Spleen (tissue), 11 donors: ENCODE measurements around the gene LMO3. TPM values are rescaled to one million over a fixed set of nuclear protein-coding genes. Genes with fewer than 3 reads are reported as not detected.

Source experiments
- DNase-seq: peaks from one replicate; pipeline ENCODE4 v3.0.0-alpha.2; 2020
- H3K27ac ChIP-seq, 8 donors: fragments of 200-600 bp; sonication (generic) in 7 of 8; 1 replicate in 4 of 8; 2 replicates in 4 of 8; pipeline versions ENCODE4 v1.5.0 to v1.8.0; 2016 to 2021; ENCODE audit warnings: inconsistent platforms in 4 of 8, mild to moderate bottlenecking in 4 of 8, moderate library complexity in 1 of 8
- H3K27me3 ChIP-seq, 7 donors: fragments of 200-600 bp; sonication (generic) in 6 of 7; replicated peaks in 1 of 7; 1 replicate in 4 of 7; 2 replicates in 3 of 7; pipeline versions ENCODE4 v1.5.0 to v1.8.0; 2016 to 2021; ENCODE audit warnings: inconsistent platforms in 3 of 7, mild to moderate bottlenecking in 1 of 7
- H3K36me3 ChIP-seq, 6 donors: fragments of 200-600 bp; sonication (generic) in 5 of 6; 1 replicate in 4 of 6; 2 replicates in 2 of 6; pipeline versions ENCODE4 v1.5.0 to v1.8.0; 2016 to 2021; ENCODE audit warnings: inconsistent platforms in 2 of 6
- H3K4me1 ChIP-seq, 6 donors: fragments of 200-600 bp; sonication (generic) in 5 of 6; 1 replicate in 3 of 6; 2 replicates in 3 of 6; pipeline versions ENCODE4 v1.5.0 to v1.8.0; 2016 to 2021; ENCODE audit warnings: inconsistent platforms in 3 of 6
- H3K4me3 ChIP-seq, 8 donors: fragments of 200-600 bp; sonication (generic) in 7 of 8; 1 replicate in 4 of 8; 2 replicates in 4 of 8; pipeline versions ENCODE4 v1.5.0 to v1.8.0; 2016 to 2021; ENCODE audit warnings: inconsistent platforms in 4 of 8, mild to moderate bottlenecking in 4 of 8, moderate library complexity in 2 of 8
- H3K9me3 ChIP-seq, 8 donors: fragments of 200-600 bp; sonication (generic) in 7 of 8; 1 replicate in 4 of 8; 2 replicates in 4 of 8; pipeline versions ENCODE4 v1.5.0 to v1.8.0; 2016 to 2021; ENCODE audit warnings: inconsistent platforms in 4 of 8
- POLR2A ChIP-seq, 3 donors: fragments of 450-650 bp; IDR thresholded peaks; one replicate each; pipeline ENCODE4 v1.5.1; 2017; ENCODE audit warnings: antibody characterized with exemption in 3 of 3, mild to moderate bottlenecking in 1 of 3
- POLR2AphosphoS5 ChIP-seq, 3 donors: sonication (generic); formaldehyde crosslinking; IDR thresholded peaks; one replicate each; pipeline ENCODE4 v1.5.1; 2017; ENCODE audit warnings: antibody characterized with exemption in 3 of 3
- WGBS, 5 donors: extraction: QIAGEN DNeasy Blood & Tissue Kit in 3 of 5; methylation state at CpG; one replicate each; pipeline versions ENCODE4 v1.1.5 to v1.1.7; 2013 to 2018; 5-methylcytosine and 5-hydroxymethylcytosine counted together
- intact Hi-C: fragments of 100-400 bp; cut with DNase I; formaldehyde crosslinking; loops from one replicate; pipeline ENCODE4 v1.15.0; 2023; ENCODE audit warnings: low total_unique reads
- polyA plus RNA-seq, 3 donors: library from polyadenylated mRNA; stranded (reverse); fragments of 200-250 nt; gene quantifications; one replicate each; pipeline ENCODE4 v1.2.1, GENCODE V29; 2013
- total RNA-seq, 7 donors: library from RNA; depleted of rRNA in 3 of 7; stranded (reverse); fragments of >200 nt in 3 of 7; fragmentation: NEBNext Ultra II Directional in 4 of 7; extraction: Animal tissue kit (Norgen Biotek cat#: 25700) in 4 of 7; gene quantifications; one replicate each; pipeline versions ENCODE4 v1.1.0 to v1.2.1, GENCODE V29; 2016 to 2021
- TF ChIP-seq, protein P1 (sequence below), 11 experiments: fragments of 200-600 bp in 7 of 11; fragments of 450-650 bp in 4 of 11; sonication (generic) in 4 of 11; IDR thresholded peaks in 8 of 11; conservative IDR thresholded peaks in 3 of 11; 1 replicate in 7 of 11; 2 replicates in 4 of 11; pipeline versions ENCODE4 v1.4.0 to v1.8.0; 2016 to 2021; ENCODE audit warnings: antibody characterized with exemption in 11 of 11, inconsistent platforms in 4 of 11, mild to moderate bottlenecking in 1 of 11
- donor health status: healthy with polysubstance abuse.
- donor health status: DM: no; HTN: no; CAD: no; lungs with moderate emphysema.
- donor health status: DM: no; HTN: no; CAD: no.
- donor health status: Bipolar disorder and iron deficiency.
- donor health status: healthy.
- donor health status: DM: no; HTN: no; CAD: no.
- donor health status: DM: yes; HTN: yes; CAD: no.

LMO3 gene
- total and polyA plus RNA-seq, 10 donors: 0.07 to 2.5 (median 0.48) TPM; not detected in 1

DNA sequence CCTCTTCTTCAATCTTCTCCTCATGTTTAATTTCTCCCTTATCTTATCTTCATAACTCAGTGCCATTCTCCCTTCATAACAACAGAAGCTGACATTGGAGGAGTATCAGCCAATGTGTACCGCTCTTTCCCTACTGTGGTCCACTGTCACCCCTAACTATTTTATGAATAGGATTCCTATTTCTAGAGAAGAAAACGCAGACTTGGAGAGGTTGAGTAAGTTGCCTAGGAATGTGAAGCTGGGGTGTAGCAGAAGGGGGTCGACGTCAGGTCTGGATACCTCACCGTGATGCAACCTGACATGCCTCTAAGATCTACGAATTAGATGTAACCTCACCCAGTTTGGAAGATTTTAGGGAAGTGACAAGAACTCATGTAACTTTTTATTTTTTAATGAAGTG, 17.1 kb downstream of the LMO3 start:
- intact Hi-C loops: no loop called here
- H3K4me1 ChIP-seq: no peaks in the 10 kb centered on the region
- H3K36me3 ChIP-seq: no peaks in the 10 kb centered on the region
- no peak for TF ChIP-seq POLR2AphosphoS5 (IDR thresholded peaks at IDR 0.05)
- no peak for TF ChIP-seq POLR2A (IDR thresholded peaks at IDR 0.05)
- TF ChIP-seq, protein P1, sequence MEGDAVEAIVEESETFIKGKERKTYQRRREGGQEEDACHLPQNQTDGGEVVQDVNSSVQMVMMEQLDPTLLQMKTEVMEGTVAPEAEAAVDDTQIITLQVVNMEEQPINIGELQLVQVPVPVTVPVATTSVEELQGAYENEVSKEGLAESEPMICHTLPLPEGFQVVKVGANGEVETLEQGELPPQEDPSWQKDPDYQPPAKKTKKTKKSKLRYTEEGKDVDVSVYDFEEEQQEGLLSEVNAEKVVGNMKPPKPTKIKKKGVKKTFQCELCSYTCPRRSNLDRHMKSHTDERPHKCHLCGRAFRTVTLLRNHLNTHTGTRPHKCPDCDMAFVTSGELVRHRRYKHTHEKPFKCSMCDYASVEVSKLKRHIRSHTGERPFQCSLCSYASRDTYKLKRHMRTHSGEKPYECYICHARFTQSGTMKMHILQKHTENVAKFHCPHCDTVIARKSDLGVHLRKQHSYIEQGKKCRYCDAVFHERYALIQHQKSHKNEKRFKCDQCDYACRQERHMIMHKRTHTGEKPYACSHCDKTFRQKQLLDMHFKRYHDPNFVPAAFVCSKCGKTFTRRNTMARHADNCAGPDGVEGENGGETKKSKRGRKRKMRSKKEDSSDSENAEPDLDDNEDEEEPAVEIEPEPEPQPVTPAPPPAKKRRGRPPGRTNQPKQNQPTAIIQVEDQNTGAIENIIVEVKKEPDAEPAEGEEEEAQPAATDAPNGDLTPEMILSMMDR (IDR thresholded peaks at IDR 0.05 in 8 of 11, conservative IDR thresholded peaks at IDR 0.05 in 3 of 11): no peak
- H3K27me3 ChIP-seq: no peaks in the 10 kb centered on the region
- H3K4me3 ChIP-seq: no peak overlapping the region
- no peaks in the 10 kb centered on the region for H3K9me3 ChIP-seq
- WGBS, 5 donors: 80 to 86% (median 85%) methylated on average over 6 of the region's 6 CpGs
- no peak overlapping the region for H3K27ac ChIP-seq
- no peak for DNase-seq

DNA sequence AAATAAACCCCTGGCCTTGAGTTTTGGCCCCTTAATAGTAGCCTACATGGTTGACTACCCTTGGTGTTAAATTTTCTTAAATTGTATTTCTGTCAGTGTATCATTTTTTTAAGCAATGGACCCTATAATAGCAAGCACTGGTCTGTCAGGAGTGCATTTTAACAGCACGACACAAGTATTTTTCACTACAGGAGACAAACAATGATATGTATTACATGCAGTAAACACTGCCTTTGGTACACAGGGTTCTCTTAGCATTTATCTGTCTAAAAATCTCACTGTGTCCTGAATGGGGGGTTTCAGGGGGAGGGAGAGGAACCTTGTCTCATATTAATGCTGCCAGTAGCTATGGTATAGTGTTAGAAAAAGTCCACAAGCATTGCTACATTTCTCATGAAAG, 18.4 kb downstream of the LMO3 start:
- Histone ChIP-seq H3K9me3 (no peaks in the 10 kb centered on the region), H3K27ac (no peak overlapping the region), H3K36me3 (no peaks in the 10 kb centered on the region), H3K4me3 (no peak overlapping the region), H3K4me1 (no peaks in the 10 kb centered on the region), H3K27me3 (no peaks in the 10 kb centered on the region)
- TF ChIP-seq POLR2AphosphoS5 (IDR thresholded peaks at IDR 0.05): no peak
- TF ChIP-seq, protein P1 (IDR thresholded peaks at IDR 0.05 in 8 of 11, conservative IDR thresholded peaks at IDR 0.05 in 3 of 11): no peak
- TF ChIP-seq POLR2A (IDR thresholded peaks at IDR 0.05): no peak
- DNase-seq: no peak
- 66 to 89% (median 79%) methylated on average over 1 of the region's 1 CpG for WGBS, 5 donors
- intact Hi-C loops: no loop called here

DNA sequence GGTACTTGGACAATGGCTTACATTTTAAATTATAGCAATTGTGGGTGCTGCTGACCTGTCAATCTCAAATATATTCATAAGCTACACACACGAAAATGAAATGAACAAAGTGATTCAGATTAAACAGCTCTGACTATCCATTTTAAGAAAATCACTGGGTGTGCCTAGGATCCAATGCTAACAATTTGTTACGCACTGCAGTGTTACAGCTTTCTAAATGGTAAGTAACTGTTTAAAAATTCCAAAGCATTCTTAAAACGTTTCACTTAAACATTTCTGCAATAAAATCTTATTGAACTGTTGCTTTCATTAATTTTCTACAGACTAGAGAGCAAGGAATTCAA, 18.9 kb downstream of the LMO3 start:
- Histone ChIP-seq H3K4me3 (no peak overlapping the region), H3K27me3 (no peaks in the 10 kb centered on the region), H3K9me3 (no peaks in the 10 kb centered on the region), H3K36me3 (no peaks in the 10 kb centered on the region), H3K4me1 (no peaks in the 10 kb centered on the region), H3K27ac (no peak overlapping the region)
- 58 to 73% (median 64%) methylated on average over 3 of the region's 3 CpGs for WGBS, 5 donors
- intact Hi-C loops: no loop called here
- TF ChIP-seq POLR2A (IDR thresholded peaks at IDR 0.05) (no peak), POLR2AphosphoS5 (IDR thresholded peaks at IDR 0.05) (no peak)
- TF ChIP-seq, protein P1 (IDR thresholded peaks at IDR 0.05 in 8 of 11, conservative IDR thresholded peaks at IDR 0.05 in 3 of 11): no peak
- no peak for DNase-seq

DNA sequence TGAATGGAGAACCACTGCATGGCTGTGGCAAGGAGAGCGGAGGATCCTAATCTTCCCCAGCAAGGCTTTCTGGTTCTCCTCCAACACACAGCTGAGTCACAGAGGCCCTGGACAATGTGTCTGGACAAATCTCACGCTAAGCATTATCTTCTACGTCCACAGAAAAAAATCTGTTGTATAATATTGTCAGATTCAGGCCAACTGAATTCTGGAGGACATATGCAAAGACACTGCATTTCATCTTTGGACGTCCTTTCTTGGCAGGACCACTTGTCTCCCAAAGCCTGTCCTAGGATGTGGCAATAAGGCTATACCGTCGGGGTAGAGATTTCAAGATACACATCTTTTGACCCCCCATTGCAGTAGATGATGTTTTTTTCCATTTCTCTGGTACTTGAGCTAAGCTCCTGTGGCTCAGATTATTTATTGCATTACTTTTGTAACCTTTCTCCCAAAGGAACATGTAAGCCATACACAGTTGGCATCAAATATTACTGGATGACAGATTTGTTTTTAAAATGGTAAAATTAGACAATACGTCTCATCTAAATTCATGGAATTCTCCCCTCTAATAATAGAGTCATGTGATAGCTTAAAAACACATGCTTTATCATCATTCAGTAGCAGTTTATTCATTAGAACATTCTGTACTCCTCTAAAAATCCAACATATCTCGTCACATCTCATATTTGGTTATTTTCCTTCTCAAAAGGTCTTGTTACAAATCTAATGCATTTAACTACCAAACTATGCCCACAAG, 19.4 kb downstream of the LMO3 start:
- TF ChIP-seq POLR2A (IDR thresholded peaks at IDR 0.05) (no peak), POLR2AphosphoS5 (IDR thresholded peaks at IDR 0.05) (no peak)
- TF ChIP-seq, protein P1 (IDR thresholded peaks at IDR 0.05 in 8 of 11, conservative IDR thresholded peaks at IDR 0.05 in 3 of 11): no peak
- H3K4me1 ChIP-seq: no peaks in the 10 kb centered on the region
- DNase-seq: no peak
- H3K4me3 ChIP-seq: no peak overlapping the region
- peaks cover 0 to 5% (median 0%) of the 10 kb centered on the region in 8 donors for H3K9me3 ChIP-seq
- no peaks in the 10 kb centered on the region for H3K27me3 ChIP-seq
- no peak overlapping the region for H3K27ac ChIP-seq
- intact Hi-C loops: no loop called here
- 77 to 87% (median 81%) methylated on average over 8 of the region's 8 CpGs for WGBS, 5 donors
- H3K36me3 ChIP-seq: no peaks in the 10 kb centered on the region
